Stimulated activated naive CD4-positive, alpha-beta T cell (primary cell): Measurements from ENCODE around the gene FRMD1.

ENCODE experiments used
- DNase-seq, 6 experiments: peaks; one replicate each; lab custom pipeline; 2025; lab: John Stamatoyannopoulos, UW

The FRMD1 gene

DNA sequence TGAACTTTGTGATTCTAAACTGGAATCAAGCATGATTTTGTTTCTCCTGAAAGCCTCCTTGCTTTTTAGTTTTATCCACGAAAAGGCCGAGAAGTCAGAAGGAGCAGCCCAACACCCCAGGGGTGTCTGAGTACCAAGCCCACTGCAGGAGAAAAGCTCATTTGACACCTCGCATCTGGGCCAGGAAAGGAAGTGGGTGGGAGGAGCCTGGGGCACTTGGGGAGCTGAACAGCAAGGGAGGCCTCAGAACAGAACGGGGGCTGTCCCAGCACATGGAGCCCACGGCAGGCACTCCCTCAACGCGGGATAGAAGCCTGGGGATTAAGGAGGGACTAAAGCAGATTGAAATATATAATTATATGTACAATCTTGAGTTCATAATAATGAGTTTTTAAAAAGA, 75.0 kb downstream of the FRMD1 start:
- no peak for DNase-seq
